ENCODE results near the gene SMPD2.

The SMPD2 gene

GRCh38 chr6:109420751-109421150 lies 19.8 kb upstream of the SMPD2 start:
- H3K9ac ChIP-seq (ENCODE audit: low read length), result no peak overlapping the region

GRCh38 chr6:109421184-109421583 lies 19.3 kb upstream of the SMPD2 start:
- Histone ChIP-seq H3K9ac (ENCODE audit: low read length) (no peak overlapping the region), H2BK120ac (ENCODE audit: insufficient read depth, low read length, poor library complexity) (no peak overlapping the region), H2AFZ (ENCODE audit: insufficient read depth, low read length, poor library complexity) (no peak overlapping the region), H3K36me3 (ENCODE audit: control insufficient read depth in 1 of 2, insufficient read depth in 2 of 2, low read length in 2 of 2) (no peaks in the 10 kb centered on the region), H3K4ac (ENCODE audit: low read depth, low read length) (no peak overlapping the region), H3K18ac (ENCODE audit: low read length) (no peak overlapping the region), H3K14ac (ENCODE audit: low read length) (no peak overlapping the region), H2AK5ac (ENCODE audit: low read length) (no peak overlapping the region), H3K9me3 (ENCODE audit: insufficient read depth, low read depth, low read length) (no peaks in the 10 kb centered on the region), H3K4me1 (ENCODE audit: control insufficient read depth in 1 of 2, insufficient read depth in 2 of 2, low read length in 2 of 2) (peaks cover 5 to 6% of the 10 kb centered on the region in 2 experiments), H2BK5ac (ENCODE audit: low read depth, low read length, poor library complexity) (no peak overlapping the region), H3K79me1 (ENCODE audit: low read length) (no peaks in the 10 kb centered on the region), H4K12ac (ENCODE audit: low read depth, low read length) (no peak overlapping the region), H3K27ac (ENCODE audit: low read depth, low read length) (no peak overlapping the region), H4K91ac (ENCODE audit: low read depth, low read length) (no peak overlapping the region), H3K79me2 (ENCODE audit: control insufficient read depth, insufficient read depth, low read length, poor library complexity) (no peaks in the 10 kb centered on the region), H4K8ac (ENCODE audit: low read depth, low read length) (no peak overlapping the region), H3K23ac (ENCODE audit: low read length) (no peak overlapping the region), H3K4me2 (ENCODE audit: low read length) (no peak overlapping the region), H3K4me3 (ENCODE audit: low read depth, low read length) (no peak overlapping the region), H2BK12ac (ENCODE audit: low read length) (no peak overlapping the region), H3K27me3 (ENCODE audit: insufficient read depth, low read length) (no peaks in the 10 kb centered on the region)
- DNase-seq, result peak in 1 of 2 donors; percentile 29
- no CpG with 5 or more reads among the region's 1 CpG for WGBS (ENCODE audit: extremely low coverage, insufficient coverage, insufficient read length)

More at GRCh38 chr6:109420751-109421150, 19.8 kb upstream of the SMPD2 start:
- Histone ChIP-seq H3K79me2 (ENCODE audit: control insufficient read depth, insufficient read depth, low read length, poor library complexity) (no peaks in the 10 kb centered on the region), H3K4ac (ENCODE audit: low read depth, low read length) (no peak overlapping the region), H3K27ac (ENCODE audit: low read depth, low read length) (no peak overlapping the region), H3K14ac (ENCODE audit: low read length) (no peak overlapping the region), H2AK5ac (ENCODE audit: low read length) (no peak overlapping the region), H2BK5ac (ENCODE audit: low read depth, low read length, poor library complexity) (no peak overlapping the region), H2AFZ (ENCODE audit: insufficient read depth, low read length, poor library complexity) (no peak overlapping the region), H2BK12ac (ENCODE audit: low read length) (no peak overlapping the region), H3K4me1 (ENCODE audit: control insufficient read depth in 1 of 2, insufficient read depth in 2 of 2, low read length in 2 of 2) (peaks cover 5 to 6% of the 10 kb centered on the region in 2 experiments), H4K91ac (ENCODE audit: low read depth, low read length) (no peak overlapping the region), H3K4me2 (ENCODE audit: low read length) (no peak overlapping the region), H3K27me3 (ENCODE audit: insufficient read depth, low read length) (no peaks in the 10 kb centered on the region), H3K79me1 (ENCODE audit: low read length) (no peaks in the 10 kb centered on the region), H4K12ac (ENCODE audit: low read depth, low read length) (no peak overlapping the region), H4K8ac (ENCODE audit: low read depth, low read length) (no peak overlapping the region), H3K9me3 (ENCODE audit: insufficient read depth, low read depth, low read length) (no peaks in the 10 kb centered on the region), H3K4me3 (ENCODE audit: low read depth, low read length) (no peak overlapping the region), H2BK120ac (ENCODE audit: insufficient read depth, low read length, poor library complexity) (no peak overlapping the region), H3K36me3 (ENCODE audit: control insufficient read depth in 1 of 2, insufficient read depth in 2 of 2, low read length in 2 of 2) (no peaks in the 10 kb centered on the region), H3K18ac (ENCODE audit: low read length) (no peak overlapping the region), H3K23ac (ENCODE audit: low read length) (no peak overlapping the region)
- DNase-seq, result peak in 1 of 2 donors; percentile 45
- no CpG with 5 or more reads among the region's 1 CpG for WGBS (ENCODE audit: extremely low coverage, insufficient coverage, insufficient read length)

- Histone ChIP-seq H2BK12ac (ENCODE audit: low read length) (no peak overlapping the region), H3K27ac (ENCODE audit: low read depth, low read length) (no peak overlapping the region), H2BK5ac (ENCODE audit: low read depth, low read length, poor library complexity) (no peak overlapping the region), H3K4ac (ENCODE audit: low read depth, low read length) (no peak overlapping the region), H3K79me1 (ENCODE audit: low read length) (no peaks in the 10 kb centered on the region), H3K79me2 (ENCODE audit: control insufficient read depth, insufficient read depth, low read length, poor library complexity) (no peaks in the 10 kb centered on the region), H3K4me3 (ENCODE audit: low read depth, low read length) (no peak overlapping the region), H2AK5ac (ENCODE audit: low read length) (no peak overlapping the region), H4K12ac (ENCODE audit: low read depth, low read length) (no peak overlapping the region), H3K18ac (ENCODE audit: low read length) (no peak overlapping the region), H2BK120ac (ENCODE audit: insufficient read depth, low read length, poor library complexity) (no peak overlapping the region), H3K14ac (ENCODE audit: low read length) (no peak overlapping the region), H3K9me3 (ENCODE audit: insufficient read depth, low read depth, low read length) (no peaks in the 10 kb centered on the region), H3K4me1 (ENCODE audit: control insufficient read depth in 1 of 2, insufficient read depth in 2 of 2, low read length in 2 of 2) (peaks cover 5 to 6% of the 10 kb centered on the region in 2 experiments), H3K23ac (ENCODE audit: low read length) (no peak overlapping the region), H4K8ac (ENCODE audit: low read depth, low read length) (no peak overlapping the region), H4K91ac (ENCODE audit: low read depth, low read length) (no peak overlapping the region), H3K36me3 (ENCODE audit: control insufficient read depth in 1 of 2, insufficient read depth in 2 of 2, low read length in 2 of 2) (no peaks in the 10 kb centered on the region), H3K9ac (ENCODE audit: low read length) (no peak overlapping the region), H3K27me3 (ENCODE audit: insufficient read depth, low read length) (no peaks in the 10 kb centered on the region), H3K4me2 (ENCODE audit: low read length) (no peak overlapping the region), H2AFZ (ENCODE audit: insufficient read depth, low read length, poor library complexity) (no peak overlapping the region)
- WGBS (ENCODE audit: extremely low coverage, insufficient coverage, insufficient read length), result 43% methylated on average over 1 of the region's 2 CpGs
- peak in 1 of 2 donors; percentile 34 for DNase-seq
Measured at GRCh38 chr6:109424946-109425345, 15.6 kb upstream of the SMPD2 start.

GRCh38 chr6:109428889-109429477 lies 11.5 kb upstream of the SMPD2 start:
- WGBS (ENCODE audit: extremely low coverage, insufficient coverage, insufficient read length), result no CpG with 5 or more reads among the region's 7 CpGs
- no peak overlapping the region for H4K91ac ChIP-seq (ENCODE audit: low read depth, low read length)
- no peak overlapping the region for H2BK12ac ChIP-seq (ENCODE audit: low read length)
- no peak overlapping the region for H3K23ac ChIP-seq (ENCODE audit: low read length)
- H3K27ac ChIP-seq (ENCODE audit: low read depth, low read length), result no peak overlapping the region
- H2BK5ac ChIP-seq (ENCODE audit: low read depth, low read length, poor library complexity), result no peak overlapping the region
- H3K36me3 ChIP-seq (ENCODE audit: control insufficient read depth in 1 of 2, insufficient read depth in 2 of 2, low read length in 2 of 2), result no peaks in the 10 kb centered on the region
- H3K18ac ChIP-seq (ENCODE audit: low read length), result no peak overlapping the region
- no peak overlapping the region for H3K9ac ChIP-seq (ENCODE audit: low read length)
- H3K4me2 ChIP-seq (ENCODE audit: low read length), result no peak overlapping the region
- no peak overlapping the region for H3K4me3 ChIP-seq (ENCODE audit: low read depth, low read length)
- peaks cover 4 to 5% of the 10 kb centered on the region in 2 experiments for H3K4me1 ChIP-seq (ENCODE audit: control insufficient read depth in 1 of 2, insufficient read depth in 2 of 2, low read length in 2 of 2)
- H3K4ac ChIP-seq (ENCODE audit: low read depth, low read length), result no peak overlapping the region
- no peak for DNase-seq
- no peaks in the 10 kb centered on the region for H3K79me1 ChIP-seq (ENCODE audit: low read length)
- no peaks in the 10 kb centered on the region for H3K79me2 ChIP-seq (ENCODE audit: control insufficient read depth, insufficient read depth, low read length, poor library complexity)
- no peak overlapping the region for H4K8ac ChIP-seq (ENCODE audit: low read depth, low read length)
- no peak overlapping the region for H3K14ac ChIP-seq (ENCODE audit: low read length)
- no peaks in the 10 kb centered on the region for H3K9me3 ChIP-seq (ENCODE audit: insufficient read depth, low read depth, low read length)
- no peak overlapping the region for H4K12ac ChIP-seq (ENCODE audit: low read depth, low read length)
- no peak overlapping the region for H2AFZ ChIP-seq (ENCODE audit: insufficient read depth, low read length, poor library complexity)
- H3K27me3 ChIP-seq (ENCODE audit: insufficient read depth, low read length), result no peaks in the 10 kb centered on the region
- H2BK120ac ChIP-seq (ENCODE audit: insufficient read depth, low read length, poor library complexity), result no peak overlapping the region
- H2AK5ac ChIP-seq (ENCODE audit: low read length), result no peak overlapping the region

Measured in trophoblast cell (in vitro differentiated cells and primary cell).